HG03432 (cell line): ENCODE measurements around the gene PROM2.

Experiments
- ATAC-seq: cut with Tn5 transposase; IDR thresholded peaks from one replicate; pipeline ENCODE4 v1.9.1; 2021; ENCODE audit warnings: mild to moderate bottlenecking, moderate library complexity; ENCODE audit not compliant: unreplicated experiment

Gene PROM2

DNA sequence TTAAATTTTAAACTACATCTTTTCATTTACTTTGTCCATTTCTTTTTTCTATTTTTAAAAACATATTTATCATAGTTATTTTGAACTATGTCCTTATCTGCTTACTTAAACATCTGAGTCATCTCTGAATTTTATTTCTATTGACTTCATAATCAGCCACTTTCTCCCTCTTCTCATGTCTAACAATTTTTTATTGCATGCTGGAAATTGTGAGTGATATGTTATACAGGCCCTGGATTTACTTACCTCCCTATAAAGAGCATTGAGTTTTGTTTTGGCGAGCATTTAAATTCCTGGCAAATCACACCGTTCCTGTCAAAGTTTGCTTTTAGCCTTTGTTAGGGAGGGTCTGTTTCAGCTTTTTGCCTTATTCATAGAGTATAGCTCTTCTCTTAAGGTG is 62.2 kb downstream of the PROM2 start:
- ATAC-seq: no peak

DNA sequence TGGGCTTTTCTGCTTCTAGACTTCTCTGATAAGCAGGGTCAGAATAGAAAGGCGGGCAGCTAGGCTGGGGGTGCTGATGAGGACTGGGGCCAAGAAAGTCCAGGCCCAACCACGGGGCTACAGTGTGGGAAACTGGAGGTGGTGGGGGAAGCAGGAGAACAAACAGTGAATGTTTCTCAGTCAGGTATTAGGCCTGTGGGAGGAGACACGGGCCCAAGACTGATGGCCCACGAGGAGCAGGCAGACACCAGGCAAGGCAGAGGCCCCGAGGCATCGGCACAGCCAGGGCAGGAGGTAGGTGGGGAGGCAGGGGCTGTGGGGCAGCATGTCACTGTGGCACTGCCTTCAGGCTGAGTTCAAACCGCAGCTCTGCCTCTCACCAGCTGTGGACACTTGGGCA is 63.6 kb downstream of the PROM2 start:
- ATAC-seq: no peak
